ENCODE data around the gene FUT7.
"Not testable (repeated sequence)": the region's sequence is repeated elsewhere in the genome, so short reads cannot be mapped to it uniquely, and the experiment has no call there.

FUT7 gene

DNA sequence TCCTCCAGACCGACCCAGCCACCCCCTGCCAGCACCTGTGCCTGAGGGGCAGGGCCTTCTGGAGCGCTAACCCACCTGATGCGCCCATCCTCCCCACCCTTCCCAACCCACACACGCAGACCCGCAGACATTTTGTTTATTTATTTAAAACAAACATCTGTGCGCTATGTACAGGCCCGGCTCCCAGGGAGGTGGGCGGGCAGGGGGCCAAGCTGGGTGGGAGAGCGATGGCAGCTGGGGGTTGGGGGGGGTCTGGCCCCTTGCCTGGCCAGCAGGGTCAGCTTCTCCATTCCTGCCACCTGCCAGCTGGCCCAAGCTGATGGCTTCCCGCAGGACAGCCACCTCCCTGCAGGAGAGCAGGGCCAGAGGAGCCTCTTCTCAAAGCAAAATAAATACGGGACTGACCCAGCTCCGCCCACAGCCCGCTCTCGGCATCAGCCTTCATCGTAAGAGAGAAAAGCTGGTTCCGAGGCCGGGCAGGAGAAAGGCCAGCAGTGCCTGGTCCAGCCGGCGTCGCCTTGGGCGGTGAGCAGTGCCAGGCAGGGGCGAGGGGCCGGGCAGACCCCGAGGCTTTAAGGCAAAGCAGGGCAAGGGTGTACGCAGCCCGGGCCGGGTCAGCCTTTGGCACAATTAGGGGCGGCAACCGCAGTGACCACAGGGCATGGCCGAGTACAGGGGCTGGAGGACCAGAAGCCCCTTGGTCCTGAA, 24.6 kb downstream of the FUT7 start:
- Histone ChIP-seq H2AFZ (ENCODE audit: low read depth) (no peak overlapping the region), H3K27ac (no peak overlapping the region), H3K36me3 (ENCODE audit: insufficient read depth) (no peaks in the 10 kb centered on the region), H3K9ac (no peak overlapping the region), H3K4me3 (IDR thresholded peaks at IDR 0.05; ENCODE audit: insufficient read depth, low read depth, low read length) (no peak overlapping the region), H3K79me2 (ENCODE audit: insufficient read depth, low read depth) (no peaks in the 10 kb centered on the region), H3K4me2 (no peak overlapping the region), H3K27me3 (ENCODE audit: insufficient read depth, low read depth) (peaks cover 50% of the 10 kb centered on the region), H3K4me1 (ENCODE audit: low read depth, poor library complexity, severe bottlenecking) (no peaks in the 10 kb centered on the region), H4K20me1 (ENCODE audit: insufficient read depth) (no peaks in the 10 kb centered on the region)
- TF ChIP-seq, protein P1, sequence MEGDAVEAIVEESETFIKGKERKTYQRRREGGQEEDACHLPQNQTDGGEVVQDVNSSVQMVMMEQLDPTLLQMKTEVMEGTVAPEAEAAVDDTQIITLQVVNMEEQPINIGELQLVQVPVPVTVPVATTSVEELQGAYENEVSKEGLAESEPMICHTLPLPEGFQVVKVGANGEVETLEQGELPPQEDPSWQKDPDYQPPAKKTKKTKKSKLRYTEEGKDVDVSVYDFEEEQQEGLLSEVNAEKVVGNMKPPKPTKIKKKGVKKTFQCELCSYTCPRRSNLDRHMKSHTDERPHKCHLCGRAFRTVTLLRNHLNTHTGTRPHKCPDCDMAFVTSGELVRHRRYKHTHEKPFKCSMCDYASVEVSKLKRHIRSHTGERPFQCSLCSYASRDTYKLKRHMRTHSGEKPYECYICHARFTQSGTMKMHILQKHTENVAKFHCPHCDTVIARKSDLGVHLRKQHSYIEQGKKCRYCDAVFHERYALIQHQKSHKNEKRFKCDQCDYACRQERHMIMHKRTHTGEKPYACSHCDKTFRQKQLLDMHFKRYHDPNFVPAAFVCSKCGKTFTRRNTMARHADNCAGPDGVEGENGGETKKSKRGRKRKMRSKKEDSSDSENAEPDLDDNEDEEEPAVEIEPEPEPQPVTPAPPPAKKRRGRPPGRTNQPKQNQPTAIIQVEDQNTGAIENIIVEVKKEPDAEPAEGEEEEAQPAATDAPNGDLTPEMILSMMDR (conservative IDR thresholded peaks at IDR 0.05; ENCODE audit: low read depth, low read length): no peak

DNA sequence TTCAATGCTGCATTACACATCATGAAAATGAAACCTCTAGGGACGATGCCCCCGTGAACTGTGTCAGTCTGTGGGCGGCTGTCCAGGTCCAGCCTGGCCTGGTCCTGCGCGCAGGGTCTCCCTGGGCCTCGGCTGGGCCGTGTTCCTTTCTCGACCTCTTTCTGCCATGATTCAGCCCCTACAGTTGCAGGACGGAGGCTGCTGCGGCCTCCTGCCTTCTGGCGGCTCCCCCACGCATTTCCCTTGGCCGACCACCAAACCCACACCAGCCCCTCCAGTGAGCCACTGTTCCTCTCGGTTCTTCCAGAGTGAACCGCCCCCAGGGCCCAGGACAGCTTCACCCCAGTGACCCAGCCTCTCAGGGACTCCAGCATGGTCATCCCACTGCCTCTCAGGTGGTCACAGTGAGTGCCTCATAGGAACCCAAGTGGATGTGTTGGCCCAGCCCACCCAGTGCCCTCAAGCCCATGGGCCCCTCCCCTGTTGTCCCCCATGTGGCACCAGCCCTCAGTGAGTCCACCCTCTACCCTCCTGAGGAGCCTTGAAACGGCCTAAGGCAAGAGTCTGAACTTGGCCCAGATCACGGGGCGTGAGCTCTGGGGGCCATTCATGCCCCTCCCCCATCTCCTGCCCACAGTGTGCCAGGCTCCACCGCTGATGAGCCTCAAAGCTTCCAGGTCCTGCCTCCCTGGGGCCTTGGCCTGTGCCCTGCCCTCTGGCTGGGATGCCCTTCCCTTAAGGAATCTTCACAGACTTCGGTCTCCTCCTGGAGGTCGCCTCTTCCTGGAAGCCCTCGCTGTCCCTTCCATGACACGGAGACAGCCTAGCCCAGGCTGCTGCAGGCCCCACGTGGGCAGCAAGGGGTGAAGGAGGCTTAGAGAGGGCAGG, 25.5 kb downstream of the FUT7 start:
- no peak overlapping the region for H3K4me2 ChIP-seq
- peaks cover under 1% of the 10 kb centered on the region for H3K4me1 ChIP-seq (ENCODE audit: low read depth, poor library complexity, severe bottlenecking)
- no peak overlapping the region for H3K9ac ChIP-seq
- no peaks in the 10 kb centered on the region for H3K79me2 ChIP-seq (ENCODE audit: insufficient read depth, low read depth)
- no peaks in the 10 kb centered on the region for H4K20me1 ChIP-seq (ENCODE audit: insufficient read depth)
- no peak overlapping the region for H3K27ac ChIP-seq
- peaks cover 58% of the 10 kb centered on the region for H3K27me3 ChIP-seq (ENCODE audit: insufficient read depth, low read depth)
- H3K36me3 ChIP-seq (ENCODE audit: insufficient read depth): no peaks in the 10 kb centered on the region
- no peak overlapping the region for H2AFZ ChIP-seq (ENCODE audit: low read depth)
- H3K4me3 ChIP-seq (IDR thresholded peaks at IDR 0.05; ENCODE audit: insufficient read depth, low read depth, low read length): no peak overlapping the region
- TF ChIP-seq, protein P1 (conservative IDR thresholded peaks at IDR 0.05; ENCODE audit: low read depth, low read length): no peak

DNA sequence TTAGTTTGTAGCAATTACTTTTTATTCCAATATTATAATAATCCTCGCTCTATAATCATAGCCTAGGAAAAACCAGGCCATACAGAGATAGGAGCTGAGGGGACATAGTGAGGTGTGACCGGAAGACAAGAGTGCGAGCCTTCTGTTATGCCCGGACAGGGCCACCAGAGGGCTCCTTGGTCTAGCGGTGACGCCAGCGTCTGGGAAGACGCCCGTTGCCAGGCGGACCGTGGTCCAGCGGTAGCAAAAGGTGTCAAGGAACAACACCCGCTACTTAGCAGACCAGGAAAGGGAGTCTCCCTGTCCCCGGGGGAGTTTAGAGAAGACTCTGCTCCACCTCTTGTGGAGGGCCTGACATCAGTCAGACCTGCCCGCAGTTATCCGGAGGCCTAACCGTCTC, 27.6 kb downstream of the FUT7 start:
- H3K27ac ChIP-seq; H3K36me3 ChIP-seq (ENCODE audit: insufficient read depth); H3K4me3 ChIP-seq (IDR thresholded peaks at IDR 0.05; ENCODE audit: insufficient read depth, low read depth, low read length); H3K79me2 ChIP-seq (ENCODE audit: insufficient read depth, low read depth); H3K4me2 ChIP-seq; H4K20me1 ChIP-seq (ENCODE audit: insufficient read depth); H2AFZ ChIP-seq (ENCODE audit: low read depth); H3K9ac ChIP-seq: not testable (repeated sequence)
- peaks cover 64% of the 10 kb centered on the region for H3K27me3 ChIP-seq (ENCODE audit: insufficient read depth, low read depth)
- peaks cover 21% of the 10 kb centered on the region for H3K4me1 ChIP-seq (ENCODE audit: low read depth, poor library complexity, severe bottlenecking)
- TF ChIP-seq, protein P1 (conservative IDR thresholded peaks at IDR 0.05; ENCODE audit: low read depth, low read length): 0 out of 2 replicates have a peak, but pooled peaks have one; percentile 25

DNA sequence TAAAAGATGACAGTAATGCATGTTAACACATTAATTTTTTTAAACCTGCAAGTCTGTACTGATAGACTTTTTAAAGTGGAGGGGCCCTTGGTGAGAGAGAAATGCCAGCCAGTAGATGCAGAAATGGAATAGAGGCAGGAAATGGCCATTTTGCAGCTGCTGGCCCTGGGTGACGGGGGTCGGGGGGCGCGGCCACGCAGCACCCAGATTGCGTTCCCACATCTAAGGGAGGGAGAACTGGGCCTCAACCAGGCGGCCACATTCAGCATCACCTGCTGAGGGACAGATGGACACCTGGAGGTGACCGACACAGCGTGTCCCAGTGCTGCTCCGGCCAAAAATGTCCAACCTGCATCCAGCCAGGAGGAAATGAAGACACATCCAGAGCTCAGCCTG, 29.2 kb downstream of the FUT7 start:
- H2AFZ ChIP-seq (ENCODE audit: low read depth): no peak overlapping the region
- H3K27me3 ChIP-seq (ENCODE audit: insufficient read depth, low read depth): peaks cover 71% of the 10 kb centered on the region
- no peak overlapping the region for H3K4me2 ChIP-seq

More for the DNA sequence above, 29.2 kb downstream of the FUT7 start:
- no peaks in the 10 kb centered on the region for H3K36me3 ChIP-seq (ENCODE audit: insufficient read depth)
- peaks cover 25% of the 10 kb centered on the region for H3K4me1 ChIP-seq (ENCODE audit: low read depth, poor library complexity, severe bottlenecking)
- H3K27ac ChIP-seq: no peak overlapping the region
- H4K20me1 ChIP-seq (ENCODE audit: insufficient read depth): no peaks in the 10 kb centered on the region
- no peaks in the 10 kb centered on the region for H3K79me2 ChIP-seq (ENCODE audit: insufficient read depth, low read depth)
- TF ChIP-seq, protein P1 (conservative IDR thresholded peaks at IDR 0.05; ENCODE audit: low read depth, low read length): no peak
- H3K4me3 ChIP-seq (IDR thresholded peaks at IDR 0.05; ENCODE audit: insufficient read depth, low read depth, low read length): no peak overlapping the region
- no peak overlapping the region for H3K9ac ChIP-seq

Measured in KMS-11 (cell line).